Measurements from ENCODE around the gene SMC5. TPM values are rescaled to one million over a fixed set of nuclear protein-coding genes. Genes with fewer than 3 reads are reported as not detected.

Gene SMC5
- total and polyA plus RNA-seq, 2 of the 8 experiments (the other 6 are each of a cell fraction or from before 2014, with no cell fraction given), result 4.5 to 22.6 TPM

DNA sequence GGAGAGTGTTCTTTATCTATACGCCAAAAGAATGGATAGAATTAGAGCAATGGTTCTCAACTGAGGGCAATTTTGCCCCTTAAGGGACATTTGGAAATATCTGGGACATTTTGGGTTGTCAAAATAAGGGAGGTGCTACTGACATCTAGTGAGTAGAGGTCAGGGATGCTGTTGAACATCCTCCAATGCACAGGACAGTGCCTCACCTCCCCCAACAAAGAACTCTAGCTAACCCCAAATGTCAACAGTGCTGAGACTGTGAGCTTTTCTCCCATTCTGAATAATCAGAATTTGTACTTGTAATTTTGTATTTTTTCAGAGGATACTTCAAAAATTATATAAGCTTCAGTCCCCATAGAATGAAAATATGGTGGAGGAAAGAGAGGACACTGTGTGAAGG lies 8.6 kb upstream of the SMC5 start (continued):
- TF ChIP-seq ASH2L (IDR thresholded peaks at IDR 0.05; ENCODE audit: low read length) (no peak), POU5F1 (IDR thresholded peaks at IDR 0.05; ENCODE audit: low read depth, low read length) (no peak), SIRT6 (IDR thresholded peaks at IDR 0.05; ENCODE audit: low read length) (no peak), RNF2 (IDR thresholded peaks at IDR 0.05; ENCODE audit: borderline replicate concordance, low read depth, low read length, missing control alignments, poor library complexity, severe bottlenecking) (no peak), MAX (IDR thresholded peaks at IDR 0.05) (no peak)
